GM19193 (cell line): ENCODE measurements around the gene TBL3.

ENCODE experiments used
- POLR2A ChIP-seq: IDR thresholded peaks from 4 replicates; pipeline ENCODE4 v1.6.1; 2011; ENCODE audit not compliant: insufficient read depth, insufficient read length; ENCODE audit errors: extremely low read depth

Gene TBL3

GRCh38 chr16:1974157-1975070, 2.6 kb downstream of the TBL3 start:
- TF ChIP-seq POLR2A = no peak

GRCh38 chr16:1975432-1976215, 3.8 kb downstream of the TBL3 start:
- no peak for TF ChIP-seq POLR2A

- TF ChIP-seq POLR2A = no peak
Measured at GRCh38 chr16:1976216-1976520, 4.3 kb downstream of the TBL3 start.

GRCh38 chr16:1976951-1977874, 5.4 kb downstream of the TBL3 start:
- no peak for TF ChIP-seq POLR2A

GRCh38 chr16:1977875-1978268, 6.0 kb downstream of the TBL3 start:
- TF ChIP-seq POLR2A = no peak

DNA sequence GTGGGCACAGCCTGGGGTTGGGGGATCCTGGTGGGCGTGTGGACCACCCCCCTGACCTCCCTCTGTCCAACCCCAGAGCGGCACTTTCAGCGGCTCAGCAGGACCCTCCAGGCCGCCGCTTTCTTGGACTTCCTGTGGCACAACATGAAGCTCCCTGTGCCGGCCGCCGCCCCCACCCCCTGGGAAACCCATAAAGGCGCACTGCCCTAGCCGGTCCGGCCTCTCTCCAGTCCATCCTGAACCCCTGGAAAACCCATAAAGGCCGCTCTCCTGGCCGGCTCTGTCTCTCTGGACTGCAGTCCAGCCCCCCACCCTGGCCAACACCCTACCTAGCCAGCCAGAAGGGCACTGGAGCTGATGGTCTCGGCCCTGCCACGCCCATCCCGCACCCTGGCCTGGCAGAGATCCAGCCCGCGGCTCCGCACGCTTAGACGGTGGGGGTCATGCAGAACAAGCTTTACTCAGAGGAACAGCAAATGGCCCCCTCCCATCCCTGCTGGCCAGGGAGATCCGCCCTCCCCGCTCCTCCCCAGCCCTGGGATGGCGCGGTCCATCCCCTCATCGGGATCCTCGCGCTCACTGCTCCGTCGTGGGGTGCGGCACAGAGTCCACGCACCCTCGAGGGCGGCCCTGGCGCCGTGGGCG, 6.7 kb downstream of the TBL3 start:
- TF ChIP-seq POLR2A = no peak

- TF ChIP-seq POLR2A = no peak
Measured at GRCh38 chr16:1979271-1980029, 7.6 kb downstream of the TBL3 start.

GRCh38 chr16:1980030-1980769, 8.3 kb downstream of the TBL3 start:
- TF ChIP-seq POLR2A = no peak

DNA sequence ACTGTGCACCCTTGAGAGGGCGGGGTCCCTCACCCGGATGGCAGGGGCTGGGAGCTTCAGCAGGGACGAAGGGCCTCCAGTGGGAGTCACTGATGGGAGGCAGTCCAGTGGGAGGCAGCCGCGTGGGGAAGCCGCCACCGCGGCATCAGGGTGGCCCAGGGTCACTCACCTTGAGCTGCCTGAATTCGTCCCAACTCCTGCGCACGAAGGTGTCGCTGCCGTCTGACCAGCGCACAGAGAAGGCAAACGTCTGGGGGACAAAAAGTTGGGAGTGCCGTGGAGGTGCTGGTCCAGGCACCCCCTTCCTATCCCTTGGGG, 8.9 kb downstream of the TBL3 start:
- TF ChIP-seq POLR2A = no peak

DNA sequence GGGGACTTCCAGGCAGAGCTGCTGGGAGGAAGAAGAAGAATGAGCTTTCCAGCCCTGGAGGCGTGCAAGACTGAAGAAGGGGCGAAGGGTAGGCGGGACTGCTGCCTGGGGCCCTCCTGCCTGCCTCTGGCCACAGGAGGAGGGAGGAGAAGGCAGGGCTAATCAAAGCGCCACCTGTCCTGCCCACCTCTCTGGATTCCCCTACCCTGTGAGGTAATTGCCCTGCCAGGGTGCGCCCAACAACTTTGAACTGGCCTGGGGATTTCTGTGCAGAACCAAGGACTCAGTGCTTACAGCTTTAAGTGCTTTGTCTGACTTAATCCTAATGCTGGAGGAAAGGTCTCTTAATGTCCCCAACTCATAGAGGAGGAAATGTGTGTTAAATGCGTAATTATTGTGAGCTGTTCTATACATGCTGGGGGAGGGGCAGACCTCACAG, 9.6 kb downstream of the TBL3 start, which contains the start of gene NOXO1:
Gene NOXO1 (minus strand): TSS at position 72 of the 439 bp plus-strand sequence. CDS start 290 bp downstream, outside the sequence.
- TF ChIP-seq POLR2A = no peak

GRCh38 chr16:1982013-1982433, 10.2 kb downstream of the TBL3 start:
- TF ChIP-seq POLR2A = no peak

DNA sequence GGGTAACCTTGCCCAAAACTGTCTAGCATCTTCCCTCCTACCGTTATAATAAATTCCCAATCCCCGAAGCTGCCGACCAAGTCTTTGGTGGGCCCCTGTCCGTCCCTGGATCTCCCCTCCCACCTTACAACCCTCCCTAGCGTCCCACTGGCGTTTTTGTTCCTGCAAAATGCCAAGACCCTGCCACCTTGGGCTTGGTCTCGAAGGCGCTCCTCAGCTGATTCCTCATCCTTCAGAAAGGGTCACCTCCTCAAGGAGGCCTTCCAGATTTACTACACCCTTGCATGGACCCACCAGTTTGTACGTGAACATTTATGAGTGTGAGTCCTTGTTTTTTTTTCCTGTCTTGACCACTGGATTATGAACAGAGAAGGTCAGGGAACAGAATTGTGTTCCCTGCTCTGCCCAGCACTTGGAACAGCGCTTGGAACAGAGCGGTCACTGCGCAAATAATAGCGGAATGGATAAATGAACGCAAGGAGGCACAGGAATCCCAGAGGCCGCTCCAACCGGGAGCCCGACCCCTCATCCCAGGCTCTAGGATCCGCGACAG, 11.2 kb downstream of the TBL3 start:
- TF ChIP-seq POLR2A = no peak

GRCh38 chr16:1983544-1984346, 11.9 kb downstream of the TBL3 start, which contains the start of gene GFER:
GFER (plus strand) TSS chr16:1984193; CDS start chr16:1984219, 26 bp downstream.
- TF ChIP-seq POLR2A = peak; percentile 93
